Measurements from ENCODE around the gene FRAT2. TPM values are rescaled to one million over a fixed set of nuclear protein-coding genes. Genes with fewer than 3 reads are reported as not detected.
A peak's percentile ranks its signal among the peaks of the same experiment; 100 is the strongest.

FRAT2 gene
- total and polyA plus RNA-seq, 2 of the 4 experiments (the other 2 are of a cell fraction): 2.0 to 2.5 TPM

DNA sequence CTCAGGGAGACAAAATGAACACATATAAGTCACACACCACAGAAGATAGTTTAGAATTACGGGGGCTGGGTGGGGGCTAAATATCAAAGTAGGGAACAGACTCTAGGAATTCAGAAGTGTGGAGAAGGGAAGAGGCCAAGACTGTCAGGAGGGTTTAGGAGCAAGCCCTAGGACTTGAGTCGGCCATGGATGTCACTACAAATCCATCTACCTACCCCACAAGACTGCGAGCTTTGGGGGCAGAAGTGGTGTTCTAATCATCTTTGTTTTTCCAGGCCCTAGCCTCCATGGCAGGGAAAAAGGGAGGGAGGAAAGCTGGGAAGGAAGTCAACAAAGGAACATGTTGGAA is 36.3 kb downstream of the FRAT2 start:
- Histone ChIP-seq H4K20me1 (ENCODE audit: insufficient read depth, low read length) (no peaks in the 10 kb centered on the region), H3K4me2 (ENCODE audit: low read depth, low read length) (no peak overlapping the region), H3K18ac (ENCODE audit: low read depth, low read length) (no peak overlapping the region), H3K27me3 (ENCODE audit: control insufficient read depth, insufficient read depth, low read length) (no peaks in the 10 kb centered on the region; the same call in 1 of the 2 replicates), H3K14ac (replicated peaks; ENCODE audit: low read depth, low read length) (no peak overlapping the region), H3K4me3 (ENCODE audit: insufficient read depth, low read depth, low read length) (no peak overlapping the region), H3K23ac (ENCODE audit: low read depth, low read length) (no peak overlapping the region), H2BK5ac (ENCODE audit: low read depth, low read length, poor library complexity, severe bottlenecking) (no peak overlapping the region), H2BK20ac (ENCODE audit: low read depth, low read length) (no peak overlapping the region), H2AFZ (replicated peaks; ENCODE audit: low read length, poor library complexity) (peak overlapping the region; percentile 65), H2AK9ac (replicated peaks; ENCODE audit: low read depth, low read length, poor library complexity) (no peak overlapping the region), H3K9me1 (ENCODE audit: insufficient read depth, low read length) (no peaks in the 10 kb centered on the region), H4K91ac (ENCODE audit: insufficient read depth, low read depth, low read length) (no peak overlapping the region), H3K9ac (ENCODE audit: low read depth, low read length) (no peak overlapping the region), H2AK5ac (ENCODE audit: low read depth, low read length) (no peak overlapping the region), H4K5ac (ENCODE audit: low read depth, low read length) (no peak overlapping the region), H3K4me1 (ENCODE audit: control insufficient read depth, insufficient read depth, low read length) (no peaks in the 10 kb centered on the region), H3K27ac (ENCODE audit: insufficient read depth, low read length) (no peak overlapping the region), H3K36me3 (ENCODE audit: control insufficient read depth, insufficient read depth, low read length) (no peaks in the 10 kb centered on the region), H2BK120ac (ENCODE audit: low read depth, low read length) (no peak overlapping the region), H3K9me3 (ENCODE audit: control insufficient read depth, insufficient read depth, low read length) (no peaks in the 10 kb centered on the region), H3K4ac (ENCODE audit: low read depth, low read length) (no peak overlapping the region), H3K56ac (ENCODE audit: extremely low read depth, insufficient read depth, low read length) (no peak overlapping the region), H4K8ac (ENCODE audit: low read depth in 2 of 2, low read length in 2 of 2) (no peak overlapping the region), H3K79me1 (ENCODE audit: low read depth in 1 of 2, low read length in 2 of 2) (no peaks in the 10 kb centered on the region), H2BK15ac (ENCODE audit: low read depth, low read length) (no peak overlapping the region)
- ATAC-seq (ENCODE audit: low read depth) (no peak; the same call in 1 of the 2 replicates), DNase-seq (no peak)
- POLR2A ChIA-PET (ENCODE audit: unreplicated experiment): no interaction called here
- CTCF ChIA-PET: no interaction called here
- no TSS peak for BruUV-seq (replicated peaks)
- TF ChIP-seq BHLHE40 (IDR thresholded peaks at IDR 0.05; ENCODE audit: low read depth, low read length) (no peak), MAZ (IDR thresholded peaks at IDR 0.05; ENCODE audit: borderline replicate concordance, low read depth, low read length) (no peak), RCOR1 (IDR thresholded peaks at IDR 0.05; ENCODE audit: insufficient replicate concordance, low read length) (no peak), SMC3 (IDR thresholded peaks at IDR 0.05; ENCODE audit: low read depth, low read length) (no peak), MXI1 (IDR thresholded peaks at IDR 0.05; ENCODE audit: borderline replicate concordance, low read depth, low read length) (no peak), POLR2A (IDR thresholded peaks at IDR 0.05; ENCODE audit: low read depth, low read length) (no peak), CHD1 (IDR thresholded peaks at IDR 0.05; ENCODE audit: low read depth, low read length) (no peak), RFX5 (IDR thresholded peaks at IDR 0.05; ENCODE audit: low read depth, low read length) (no peak), FOS (IDR thresholded peaks at IDR 0.05; ENCODE audit: low read depth, low read length) (no peak), NFE2L2 (IDR thresholded peaks at IDR 0.05; ENCODE audit: low read depth, low read length) (no peak)
- TF ChIP-seq, protein P1, sequence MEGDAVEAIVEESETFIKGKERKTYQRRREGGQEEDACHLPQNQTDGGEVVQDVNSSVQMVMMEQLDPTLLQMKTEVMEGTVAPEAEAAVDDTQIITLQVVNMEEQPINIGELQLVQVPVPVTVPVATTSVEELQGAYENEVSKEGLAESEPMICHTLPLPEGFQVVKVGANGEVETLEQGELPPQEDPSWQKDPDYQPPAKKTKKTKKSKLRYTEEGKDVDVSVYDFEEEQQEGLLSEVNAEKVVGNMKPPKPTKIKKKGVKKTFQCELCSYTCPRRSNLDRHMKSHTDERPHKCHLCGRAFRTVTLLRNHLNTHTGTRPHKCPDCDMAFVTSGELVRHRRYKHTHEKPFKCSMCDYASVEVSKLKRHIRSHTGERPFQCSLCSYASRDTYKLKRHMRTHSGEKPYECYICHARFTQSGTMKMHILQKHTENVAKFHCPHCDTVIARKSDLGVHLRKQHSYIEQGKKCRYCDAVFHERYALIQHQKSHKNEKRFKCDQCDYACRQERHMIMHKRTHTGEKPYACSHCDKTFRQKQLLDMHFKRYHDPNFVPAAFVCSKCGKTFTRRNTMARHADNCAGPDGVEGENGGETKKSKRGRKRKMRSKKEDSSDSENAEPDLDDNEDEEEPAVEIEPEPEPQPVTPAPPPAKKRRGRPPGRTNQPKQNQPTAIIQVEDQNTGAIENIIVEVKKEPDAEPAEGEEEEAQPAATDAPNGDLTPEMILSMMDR (conservative IDR thresholded peaks at IDR 0.05; ENCODE audit: low read depth, low read length): no peak
- TF ChIP-seq, protein P2, sequence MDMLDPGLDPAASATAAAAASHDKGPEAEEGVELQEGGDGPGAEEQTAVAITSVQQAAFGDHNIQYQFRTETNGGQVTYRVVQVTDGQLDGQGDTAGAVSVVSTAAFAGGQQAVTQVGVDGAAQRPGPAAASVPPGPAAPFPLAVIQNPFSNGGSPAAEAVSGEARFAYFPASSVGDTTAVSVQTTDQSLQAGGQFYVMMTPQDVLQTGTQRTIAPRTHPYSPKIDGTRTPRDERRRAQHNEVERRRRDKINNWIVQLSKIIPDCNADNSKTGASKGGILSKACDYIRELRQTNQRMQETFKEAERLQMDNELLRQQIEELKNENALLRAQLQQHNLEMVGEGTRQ (IDR thresholded peaks at IDR 0.05; ENCODE audit: low read depth, low read length): no peak
- TF ChIP-seq, protein P3, sequence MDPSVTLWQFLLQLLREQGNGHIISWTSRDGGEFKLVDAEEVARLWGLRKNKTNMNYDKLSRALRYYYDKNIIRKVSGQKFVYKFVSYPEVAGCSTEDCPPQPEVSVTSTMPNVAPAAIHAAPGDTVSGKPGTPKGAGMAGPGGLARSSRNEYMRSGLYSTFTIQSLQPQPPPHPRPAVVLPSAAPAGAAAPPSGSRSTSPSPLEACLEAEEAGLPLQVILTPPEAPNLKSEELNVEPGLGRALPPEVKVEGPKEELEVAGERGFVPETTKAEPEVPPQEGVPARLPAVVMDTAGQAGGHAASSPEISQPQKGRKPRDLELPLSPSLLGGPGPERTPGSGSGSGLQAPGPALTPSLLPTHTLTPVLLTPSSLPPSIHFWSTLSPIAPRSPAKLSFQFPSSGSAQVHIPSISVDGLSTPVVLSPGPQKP (IDR thresholded peaks at IDR 0.05; ENCODE audit: borderline replicate concordance, low read depth, low read length): no peak
- dilution Hi-C loops (cut with HindIII; ENCODE audit: low sequenced_read_pairs, unreplicated experiment): no loop called here
- in situ Hi-C loops (cut with MboI; ENCODE audit: low sequenced_read_pairs): no loop called here
- WGBS, 2 experiments (ENCODE audit: extremely low coverage in 2 of 2, insufficient read length in 1 of 2): no CpG with 5 or more reads among the region's 3 CpGs
- intact Hi-C loops (cut with micrococcal nuclease): no loop called here
